GM19043 (cell line): Measurements from ENCODE around the gene CD40.
"Not testable (repeated sequence)": the region's sequence is repeated elsewhere in the genome, so short reads cannot be mapped to it uniquely, and the experiment has no call there.

Experiments used
- ATAC-seq: cut with Tn5 transposase; IDR thresholded peaks from one replicate; pipeline ENCODE4 v1.9.1; 2021; ENCODE audit warnings: low read depth; ENCODE audit not compliant: unreplicated experiment

Gene CD40

GRCh38 chr20:46091622-46092535 is 26.2 kb upstream of the CD40 start:
- not testable (repeated sequence) for ATAC-seq

GRCh38 chr20:46093531-46093930 is 24.6 kb upstream of the CD40 start:
- no peak for ATAC-seq

- no peak for ATAC-seq
Observed at GRCh38 chr20:46099491-46100287, 18.4 kb upstream of the CD40 start.

- ATAC-seq: not testable (repeated sequence)
Observed at GRCh38 chr20:46100444-46100843, 17.7 kb upstream of the CD40 start.

- ATAC-seq: no peak
Observed at GRCh38 chr20:46100988-46101387, 17.1 kb upstream of the CD40 start.

- no peak for ATAC-seq
Observed at GRCh38 chr20:46101957-46102356, 16.2 kb upstream of the CD40 start.

GRCh38 chr20:46102940-46103339 is 15.2 kb upstream of the CD40 start:
- no peak for ATAC-seq

GRCh38 chr20:46104262-46104661 is 13.9 kb upstream of the CD40 start:
- ATAC-seq: no peak

GRCh38 chr20:46107061-46107460 is 11.1 kb upstream of the CD40 start:
- no peak for ATAC-seq

- ATAC-seq: peak; percentile 87
Observed at GRCh38 chr20:46108435-46108841, 9.7 kb upstream of the CD40 start.

- no peak for ATAC-seq
Observed at GRCh38 chr20:46108976-46109375, 9.1 kb upstream of the CD40 start.

- no peak for ATAC-seq
Observed at GRCh38 chr20:46111028-46111835, 6.9 kb upstream of the CD40 start.

GRCh38 chr20:46111836-46112212 is 6.3 kb upstream of the CD40 start:
- ATAC-seq: no peak

- no peak for ATAC-seq
Observed at GRCh38 chr20:46112430-46113112, 5.5 kb upstream of the CD40 start.

GRCh38 chr20:46113113-46113470 is 5.0 kb upstream of the CD40 start:
- ATAC-seq: no peak

GRCh38 chr20:46114449-46114848 is 3.7 kb upstream of the CD40 start:
- no peak for ATAC-seq

GRCh38 chr20:46118481-46119020 is 437 bp downstream of the CD40 start:
- ATAC-seq: peak; percentile 34

GRCh38 chr20:46119028-46119546 is 973 bp downstream of the CD40 start:
- ATAC-seq: peak; percentile 38

- no peak for ATAC-seq
Observed at GRCh38 chr20:46119547-46119946, 1.4 kb downstream of the CD40 start.

GRCh38 chr20:46120136-46120535 is 2.0 kb downstream of the CD40 start:
- ATAC-seq: no peak
